Stimulated activated CD4-positive, alpha-beta T cell treated with anti-CD3 and anti-CD28 coated beads, Interleukin-2, amount 100 ng/mL, for 4 hours (primary cell): ENCODE measurements around the gene HMGA1.
A peak's percentile ranks its signal among the peaks of the same experiment; 100 is the strongest.
"Not testable (repeated sequence)": the region's sequence is repeated elsewhere in the genome, so short reads cannot be mapped to it uniquely, and the experiment has no call there.

ENCODE experiments used
- DNase-seq: peaks from one replicate; pipeline ENCODE4 v3.0.0-alpha.2; 2020; ENCODE audit warnings: low read depth

The HMGA1 gene

GRCh38 chr6:34240329-34241248 is 3.9 kb downstream of the HMGA1 start:
- no peak for DNase-seq

GRCh38 chr6:34241351-34242215 is 4.9 kb downstream of the HMGA1 start:
- no peak for DNase-seq

GRCh38 chr6:34242252-34243130 is 5.8 kb downstream of the HMGA1 start:
- DNase-seq, result no peak

GRCh38 chr6:34243131-34243771 is 6.6 kb downstream of the HMGA1 start:
- no peak for DNase-seq

GRCh38 chr6:34243901-34244884 is 7.5 kb downstream of the HMGA1 start:
- peak; percentile 70 for DNase-seq

GRCh38 chr6:34245032-34245760 is 8.5 kb downstream of the HMGA1 start:
- not testable (repeated sequence) for DNase-seq

- not testable (repeated sequence) for DNase-seq
Observed at GRCh38 chr6:34245761-34246140, 9.1 kb downstream of the HMGA1 start.

GRCh38 chr6:34246249-34246562 is 9.5 kb downstream of the HMGA1 start:
- no peak for DNase-seq

GRCh38 chr6:34246563-34247391 is 10.1 kb downstream of the HMGA1 start:
- no peak for DNase-seq

- no peak for DNase-seq
Observed at GRCh38 chr6:34247481-34248197, 11.0 kb downstream of the HMGA1 start.

GRCh38 chr6:34248198-34248726 is 11.6 kb downstream of the HMGA1 start:
- no peak for DNase-seq

GRCh38 chr6:34248727-34249468 is 12.2 kb downstream of the HMGA1 start, which contains the start of gene SMIM29:
SMIM29 (minus strand) TSS chr6:34249006; CDS start chr6:34247791, 1,215 bp downstream.
- DNase-seq, result peak; percentile 95

- DNase-seq, result no peak
Observed at GRCh38 chr6:34249469-34250261, 13.0 kb downstream of the HMGA1 start.

GRCh38 chr6:34252395-34252794 is 15.7 kb downstream of the HMGA1 start:
- not testable (repeated sequence) for DNase-seq

GRCh38 chr6:34259529-34260069 is 22.9 kb downstream of the HMGA1 start:
- DNase-seq, result no peak
